ENCODE results near the gene SETMAR.

DNA sequence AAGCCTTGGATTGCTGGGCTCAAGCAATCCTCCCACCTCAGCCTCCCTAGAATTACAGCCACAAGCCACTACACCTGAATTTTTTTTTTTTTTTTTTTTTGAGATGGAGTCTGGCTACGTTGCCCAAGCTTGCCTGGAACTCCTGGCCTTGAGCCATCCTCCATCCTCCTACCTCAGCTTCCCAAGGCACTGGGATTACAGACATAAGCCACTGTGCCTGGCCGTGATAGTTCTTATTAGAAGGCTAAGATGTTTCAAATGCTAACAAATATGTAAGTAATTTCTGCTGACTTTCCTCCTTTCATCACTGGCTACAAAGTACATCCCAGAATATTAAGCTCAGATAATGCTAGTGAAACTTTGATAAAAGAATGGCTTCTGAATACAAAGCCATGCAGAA is 5.7 kb upstream of the SETMAR start:
- TF ChIP-seq, protein P1, sequence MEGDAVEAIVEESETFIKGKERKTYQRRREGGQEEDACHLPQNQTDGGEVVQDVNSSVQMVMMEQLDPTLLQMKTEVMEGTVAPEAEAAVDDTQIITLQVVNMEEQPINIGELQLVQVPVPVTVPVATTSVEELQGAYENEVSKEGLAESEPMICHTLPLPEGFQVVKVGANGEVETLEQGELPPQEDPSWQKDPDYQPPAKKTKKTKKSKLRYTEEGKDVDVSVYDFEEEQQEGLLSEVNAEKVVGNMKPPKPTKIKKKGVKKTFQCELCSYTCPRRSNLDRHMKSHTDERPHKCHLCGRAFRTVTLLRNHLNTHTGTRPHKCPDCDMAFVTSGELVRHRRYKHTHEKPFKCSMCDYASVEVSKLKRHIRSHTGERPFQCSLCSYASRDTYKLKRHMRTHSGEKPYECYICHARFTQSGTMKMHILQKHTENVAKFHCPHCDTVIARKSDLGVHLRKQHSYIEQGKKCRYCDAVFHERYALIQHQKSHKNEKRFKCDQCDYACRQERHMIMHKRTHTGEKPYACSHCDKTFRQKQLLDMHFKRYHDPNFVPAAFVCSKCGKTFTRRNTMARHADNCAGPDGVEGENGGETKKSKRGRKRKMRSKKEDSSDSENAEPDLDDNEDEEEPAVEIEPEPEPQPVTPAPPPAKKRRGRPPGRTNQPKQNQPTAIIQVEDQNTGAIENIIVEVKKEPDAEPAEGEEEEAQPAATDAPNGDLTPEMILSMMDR (conservative IDR thresholded peaks at IDR 0.05 in 1 of 2, IDR thresholded peaks at IDR 0.05 in 1 of 2; ENCODE audit: extremely low read depth in 1 of 2, insufficient read depth in 1 of 2, low read depth in 1 of 2, low read length in 2 of 2) = no peak
- no peak for TF ChIP-seq EZH2 (IDR thresholded peaks at IDR 0.05; ENCODE audit: borderline replicate concordance, low read length)

Measured in mammary epithelial cell (primary cell).